ENCODE measurements around the gene KRT79. TPM values are rescaled to one million over a fixed set of nuclear protein-coding genes. Genes with fewer than 3 reads are reported as not detected.

KRT79 gene
- total and polyA plus RNA-seq, 9 of the 15 experiments (the other 6 are each of a cell fraction or from before 2014, with no cell fraction given), result 0.03 to 2.3 (median 0.23) TPM; not detected in 2

DNA sequence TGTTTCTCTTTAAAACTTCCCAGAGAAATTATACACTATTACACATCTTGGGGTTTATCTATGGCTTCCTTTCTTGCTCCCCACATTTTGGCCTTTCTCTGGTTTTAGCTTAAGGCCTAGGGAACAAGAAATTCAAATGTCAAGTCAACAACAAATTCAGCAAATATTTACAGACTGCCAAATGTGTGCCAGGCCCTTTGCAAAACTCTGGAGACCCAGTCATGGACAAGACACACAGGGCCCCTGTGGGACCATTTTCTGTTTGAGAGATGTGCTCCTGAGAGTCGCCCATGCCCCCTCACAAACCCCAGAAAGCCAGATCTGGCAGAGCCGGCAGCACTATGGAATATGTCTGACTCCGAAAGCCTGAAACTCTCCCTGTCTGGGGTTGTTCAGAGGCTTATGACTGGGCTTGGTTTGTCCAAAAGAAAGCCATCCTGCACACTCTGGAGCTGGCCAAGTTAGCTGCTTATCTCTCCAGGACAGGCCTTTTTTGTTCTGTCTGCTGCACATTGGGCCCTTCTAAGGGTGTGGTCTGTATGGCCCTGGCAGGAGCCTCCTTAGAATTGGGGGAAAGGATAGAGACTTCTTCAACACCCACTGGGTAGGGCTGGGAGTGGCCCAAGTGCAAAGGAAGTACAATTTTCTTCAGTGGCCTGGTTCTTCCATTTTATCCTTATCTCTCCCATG, 37.1 kb downstream of the KRT79 start (continued):
- TF ChIP-seq, protein P1, sequence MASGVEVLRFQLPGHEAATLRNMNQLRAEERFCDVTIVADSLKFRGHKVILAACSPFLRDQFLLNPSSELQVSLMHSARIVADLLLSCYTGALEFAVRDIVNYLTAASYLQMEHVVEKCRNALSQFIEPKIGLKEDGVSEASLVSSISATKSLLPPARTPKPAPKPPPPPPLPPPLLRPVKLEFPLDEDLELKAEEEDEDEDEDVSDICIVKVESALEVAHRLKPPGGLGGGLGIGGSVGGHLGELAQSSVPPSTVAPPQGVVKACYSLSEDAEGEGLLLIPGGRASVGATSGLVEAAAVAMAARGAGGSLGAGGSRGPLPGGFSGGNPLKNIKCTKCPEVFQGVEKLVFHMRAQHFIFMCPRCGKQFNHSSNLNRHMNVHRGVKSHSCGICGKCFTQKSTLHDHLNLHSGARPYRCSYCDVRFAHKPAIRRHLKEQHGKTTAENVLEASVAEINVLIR (CRISPR knock-in tag; IDR thresholded peaks at IDR 0.05), result no peak
- TF ChIP-seq TAL1 (IDR thresholded peaks at IDR 0.05), result peak; percentile 91
- no peak for TF ChIP-seq ZNF431 (CRISPR knock-in tag; IDR thresholded peaks at IDR 0.05)
- no peak for TF ChIP-seq XRCC4 (IDR thresholded peaks at IDR 0.05; ENCODE audit: extremely low read depth, insufficient read depth, insufficient read length)
- no peak for TF ChIP-seq ZKSCAN3 (CRISPR knock-in tag; IDR thresholded peaks at IDR 0.05)
- TF ChIP-seq FIP1L1 (IDR thresholded peaks at IDR 0.05; ENCODE audit: low read depth, low read length, poor library complexity, severe bottlenecking), result no peak
- peak; percentile 7; the same call in 1 of the 2 replicates for TF ChIP-seq MAFK (IDR thresholded peaks at IDR 0.05; ENCODE audit: low read length)
- no peak for TF ChIP-seq ZNF707 (CRISPR knock-in tag; conservative IDR thresholded peaks at IDR 0.05)
- no peak for TF ChIP-seq HDGF (IDR thresholded peaks at IDR 0.05)
- peak; percentile 15 for TF ChIP-seq TBP (optimal IDR thresholded peaks at IDR 0.05; ENCODE audit: low read depth, low read length)
- TF ChIP-seq MBD2 (IDR thresholded peaks at IDR 0.05; ENCODE audit: borderline replicate concordance, low read depth), result peak; percentile 35; the same call in 1 of the 2 replicates
- 0 out of 4 replicates have a peak, but pooled peaks of 1 of the 2 experiments have one; percentile 34 for TF ChIP-seq MNT (conservative IDR thresholded peaks at IDR 0.05)
- peak; percentile 69 for TF ChIP-seq GATA2 (CRISPR knock-in tag; IDR thresholded peaks at IDR 0.05)
- no peak for TF ChIP-seq ZBTB49 (CRISPR knock-in tag; IDR thresholded peaks at IDR 0.05; ENCODE audit: borderline replicate concordance)
- TF ChIP-seq PML (IDR thresholded peaks at IDR 0.05; ENCODE audit: low read length), result peak; percentile 61; the same call in 1 of the 2 replicates
- no peak for TF ChIP-seq ARID2 (IDR thresholded peaks at IDR 0.05)
- TF ChIP-seq ZNF584 (CRISPR knock-in tag; IDR thresholded peaks at IDR 0.05; ENCODE audit: low read depth), result no peak
- peak; percentile 69; the same call in 1 of the 2 replicates for TF ChIP-seq FOXM1 (IDR thresholded peaks at IDR 0.05; ENCODE audit: low read depth)
- no peak for TF ChIP-seq FOXM1 (CRISPR knock-in tag; IDR thresholded peaks at IDR 0.05; ENCODE audit: low read depth)
- TF ChIP-seq SP1 (CRISPR knock-in tag; IDR thresholded peaks at IDR 0.05), result no peak
- no peak for TF ChIP-seq TCF7 (IDR thresholded peaks at IDR 0.05; ENCODE audit: borderline replicate concordance)
- no peak for TF ChIP-seq ATF4 (CRISPR knock-in tag; IDR thresholded peaks at IDR 0.05)
- TF ChIP-seq MITF (IDR thresholded peaks at IDR 0.05), result no peak

All from K562 (cell line).